Stimulated activated CD8-positive, alpha-beta memory T cell treated with anti-CD3 and anti-CD28 coated beads, Interleukin-7, amount 100 ng/mL, for 48 hours (primary cell): ENCODE results near the gene ASTN2.

Source experiments
- DNase-seq, 2 donors: peaks; one replicate each; pipeline ENCODE4 v3.0.0-alpha.2; 2020; ENCODE audit warnings: low read depth in 1 of 2; ENCODE audit errors: extremely low read depth in 1 of 2

The ASTN2 gene

GRCh38 chr9:116452227-116452626, 962.6 kb downstream of the ASTN2 start:
- DNase-seq = no peak

GRCh38 chr9:116451500-116452115, 963.2 kb downstream of the ASTN2 start:
- DNase-seq = no peak

- DNase-seq = no peak
These were observed 964.3 kb downstream of the ASTN2 start for GRCh38 chr9:116450378-116451139.

- DNase-seq = no peak
These were observed 964.9 kb downstream of the ASTN2 start for GRCh38 chr9:116449949-116450348.

GRCh38 chr9:116448431-116448830, 966.4 kb downstream of the ASTN2 start:
- no peak for DNase-seq

- no peak for DNase-seq
These were observed 966.9 kb downstream of the ASTN2 start for GRCh38 chr9:116447934-116448333.

GRCh38 chr9:116442528-116442927, 972.3 kb downstream of the ASTN2 start:
- no peak for DNase-seq

GRCh38 chr9:116437411-116438370, 977.2 kb downstream of the ASTN2 start:
- no peak for DNase-seq

GRCh38 chr9:116436121-116436520, 978.7 kb downstream of the ASTN2 start:
- DNase-seq = no peak

GRCh38 chr9:116435706-116436105, 979.2 kb downstream of the ASTN2 start:
- DNase-seq = no peak

GRCh38 chr9:116434314-116434713, 980.5 kb downstream of the ASTN2 start:
- no peak for DNase-seq

GRCh38 chr9:116432051-116432450, 982.8 kb downstream of the ASTN2 start:
- DNase-seq = no peak

- no peak for DNase-seq
These were observed 984.0 kb downstream of the ASTN2 start for GRCh38 chr9:116430849-116431248.

- DNase-seq = no peak
These were observed 989.6 kb downstream of the ASTN2 start for GRCh38 chr9:116425244-116425643.

GRCh38 chr9:116423149-116423548, 991.7 kb downstream of the ASTN2 start:
- DNase-seq = no peak

GRCh38 chr9:116422119-116422979, 992.5 kb downstream of the ASTN2 start:
- DNase-seq = no peak

- DNase-seq = no peak
These were observed 993.8 kb downstream of the ASTN2 start for GRCh38 chr9:116420993-116421538.

GRCh38 chr9:116419181-116419580, 995.7 kb downstream of the ASTN2 start:
- DNase-seq = no peak

GRCh38 chr9:116417464-116417863, 997.4 kb downstream of the ASTN2 start:
- no peak for DNase-seq

- DNase-seq = no peak
These were observed 998.4 kb downstream of the ASTN2 start for GRCh38 chr9:116416421-116416820.
